Measurements from ENCODE around the gene KAT6B. TPM values are rescaled to one million over a fixed set of nuclear protein-coding genes. Genes with fewer than 3 reads are reported as not detected.

KAT6B gene
- total RNA-seq, 1 donor: 26.3 TPM

DNA sequence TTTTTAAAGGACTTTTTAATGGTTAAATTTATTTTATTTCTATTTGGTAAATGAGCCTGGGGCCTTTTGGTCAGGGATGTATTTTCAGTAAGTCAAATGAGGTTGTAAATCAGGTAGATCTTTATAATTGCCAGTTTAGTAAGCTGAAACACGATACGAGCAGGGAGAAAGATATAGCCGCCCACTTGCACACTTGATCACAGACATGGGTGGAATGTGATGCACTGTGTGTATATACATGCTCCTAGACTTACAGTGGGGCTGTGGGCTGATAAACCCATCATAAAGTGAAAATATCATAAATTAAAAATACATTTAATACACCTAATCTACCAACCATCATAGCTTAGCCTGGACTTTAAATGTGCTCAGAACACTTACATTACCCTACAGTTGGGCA is 165.7 kb downstream of the KAT6B start:
- TF ChIP-seq, protein P1, sequence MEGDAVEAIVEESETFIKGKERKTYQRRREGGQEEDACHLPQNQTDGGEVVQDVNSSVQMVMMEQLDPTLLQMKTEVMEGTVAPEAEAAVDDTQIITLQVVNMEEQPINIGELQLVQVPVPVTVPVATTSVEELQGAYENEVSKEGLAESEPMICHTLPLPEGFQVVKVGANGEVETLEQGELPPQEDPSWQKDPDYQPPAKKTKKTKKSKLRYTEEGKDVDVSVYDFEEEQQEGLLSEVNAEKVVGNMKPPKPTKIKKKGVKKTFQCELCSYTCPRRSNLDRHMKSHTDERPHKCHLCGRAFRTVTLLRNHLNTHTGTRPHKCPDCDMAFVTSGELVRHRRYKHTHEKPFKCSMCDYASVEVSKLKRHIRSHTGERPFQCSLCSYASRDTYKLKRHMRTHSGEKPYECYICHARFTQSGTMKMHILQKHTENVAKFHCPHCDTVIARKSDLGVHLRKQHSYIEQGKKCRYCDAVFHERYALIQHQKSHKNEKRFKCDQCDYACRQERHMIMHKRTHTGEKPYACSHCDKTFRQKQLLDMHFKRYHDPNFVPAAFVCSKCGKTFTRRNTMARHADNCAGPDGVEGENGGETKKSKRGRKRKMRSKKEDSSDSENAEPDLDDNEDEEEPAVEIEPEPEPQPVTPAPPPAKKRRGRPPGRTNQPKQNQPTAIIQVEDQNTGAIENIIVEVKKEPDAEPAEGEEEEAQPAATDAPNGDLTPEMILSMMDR (IDR thresholded peaks at IDR 0.05; ENCODE audit: insufficient read depth, low read depth, low read length): no peak
- no peak for DNase-seq (ENCODE audit: low read depth)
- H3K4me3 ChIP-seq (ENCODE audit: low read depth, low read length): no peak overlapping the region

DNA sequence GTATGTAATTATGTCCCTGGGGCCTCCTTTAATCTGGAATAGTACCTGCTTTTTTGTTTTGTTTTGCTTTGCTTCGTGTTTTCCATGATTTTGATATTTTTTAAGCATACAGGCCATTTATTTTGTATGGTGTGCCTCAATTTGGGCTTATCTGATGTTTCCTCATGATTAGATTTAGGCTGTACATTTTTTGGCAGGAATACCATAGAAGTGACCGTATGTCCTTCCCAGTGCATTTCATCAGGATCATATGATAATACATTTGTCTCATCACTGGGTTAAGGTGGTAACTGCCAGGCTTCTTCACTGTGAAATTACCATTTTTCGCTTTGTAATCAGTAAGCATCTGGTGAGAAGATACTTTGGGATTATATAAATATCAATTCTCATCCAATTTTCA is 167.2 kb downstream of the KAT6B start:
- TF ChIP-seq, protein P1 (IDR thresholded peaks at IDR 0.05; ENCODE audit: insufficient read depth, low read depth, low read length): no peak
- H3K4me3 ChIP-seq (ENCODE audit: low read depth, low read length): no peak overlapping the region
- no peak for DNase-seq (ENCODE audit: low read depth)

DNA sequence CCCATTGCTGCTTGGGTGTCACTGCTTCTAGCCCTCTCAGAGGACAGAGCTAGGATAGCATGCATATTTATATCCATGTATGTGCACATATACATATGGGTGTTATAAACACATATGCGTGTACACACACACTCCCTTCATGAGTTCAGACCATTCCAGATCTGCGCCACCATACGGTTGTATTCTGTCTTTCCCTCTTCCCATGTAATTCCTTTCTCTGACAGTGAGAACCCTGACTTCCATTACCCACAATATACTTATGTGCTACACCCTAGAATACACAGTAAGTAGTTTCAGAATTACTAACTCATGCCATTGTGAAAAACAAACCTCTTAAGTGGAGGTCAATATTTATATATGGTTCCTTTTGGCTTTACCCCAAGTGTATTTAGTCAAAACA is 168.5 kb downstream of the KAT6B start:
- no peak overlapping the region for H3K4me3 ChIP-seq (ENCODE audit: low read depth, low read length)
- TF ChIP-seq, protein P1 (IDR thresholded peaks at IDR 0.05; ENCODE audit: insufficient read depth, low read depth, low read length): no peak
- DNase-seq (ENCODE audit: low read depth): no peak

DNA sequence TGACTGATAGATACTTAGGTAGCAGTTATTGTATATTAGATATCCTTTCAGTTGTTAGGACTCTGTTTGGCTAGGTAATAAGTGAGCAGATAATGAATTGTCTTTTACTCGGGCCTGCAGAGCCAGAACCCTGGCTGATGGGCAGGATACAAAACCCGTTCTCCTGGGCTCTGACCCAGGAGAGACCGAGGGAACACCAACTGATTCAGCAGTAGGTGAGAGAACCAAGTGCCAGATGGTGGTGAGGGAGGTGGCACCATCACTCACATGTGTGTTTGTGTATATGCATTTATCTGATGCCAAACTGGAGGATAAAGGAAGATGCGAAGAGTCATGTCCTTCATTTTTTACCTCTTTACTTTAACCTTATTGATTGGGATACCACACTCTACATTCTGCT is 169.4 kb downstream of the KAT6B start:
- no peak for DNase-seq (ENCODE audit: low read depth)
- H3K4me3 ChIP-seq (ENCODE audit: low read depth, low read length): no peak overlapping the region
- TF ChIP-seq, protein P1 (IDR thresholded peaks at IDR 0.05; ENCODE audit: insufficient read depth, low read depth, low read length): no peak

DNA sequence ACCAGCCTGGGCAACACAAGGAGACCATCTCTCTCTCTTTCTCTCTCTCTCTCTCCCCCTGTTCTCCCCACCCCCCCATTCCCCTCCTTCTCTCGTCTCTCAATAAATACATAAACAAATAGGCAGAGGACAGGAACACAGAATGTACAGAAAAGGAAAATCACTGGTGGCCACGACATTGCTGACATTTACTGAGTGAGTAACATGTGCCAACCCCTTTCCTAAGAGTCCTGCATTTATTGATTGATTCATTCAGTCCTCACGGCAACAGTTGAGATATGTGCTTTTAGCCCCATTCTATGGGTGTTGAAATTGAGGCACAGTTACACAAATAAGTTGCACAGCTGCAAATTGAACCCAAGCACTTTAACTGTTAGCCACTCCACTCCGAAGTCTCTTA is 170.8 kb downstream of the KAT6B start:
- no peak overlapping the region for H3K4me3 ChIP-seq (ENCODE audit: low read depth, low read length)
- TF ChIP-seq, protein P1 (IDR thresholded peaks at IDR 0.05; ENCODE audit: insufficient read depth, low read depth, low read length): no peak
- no peak for DNase-seq (ENCODE audit: low read depth)

DNA sequence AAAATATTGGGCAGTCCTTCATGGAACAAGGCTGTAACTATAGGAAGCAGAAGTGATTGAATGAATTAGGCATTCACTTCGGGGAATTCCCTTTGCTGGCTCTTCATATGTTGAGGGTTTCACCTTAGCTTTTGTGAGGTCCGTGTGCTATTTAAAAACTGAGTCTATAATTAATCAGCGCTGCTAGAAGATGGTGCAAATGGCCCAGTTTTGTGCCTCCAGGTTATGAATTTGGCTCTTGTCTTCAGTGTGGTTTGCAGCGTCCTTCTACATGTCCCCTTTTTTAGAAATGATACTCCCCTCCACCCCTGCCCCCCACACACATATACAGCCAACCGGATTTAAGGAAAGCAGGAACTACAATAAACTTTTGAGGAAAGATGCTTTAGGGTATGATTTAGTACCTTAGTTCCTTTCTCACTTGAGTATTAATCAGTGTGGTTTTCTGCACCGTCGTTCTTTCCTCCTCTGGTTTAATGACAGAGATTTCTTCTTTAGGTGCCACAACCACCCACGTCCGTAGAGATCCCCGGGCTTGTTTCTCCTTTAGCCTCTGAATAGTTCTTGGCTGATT is 174.4 kb downstream of the KAT6B start:
- no peak overlapping the region for H3K4me3 ChIP-seq (ENCODE audit: low read depth, low read length)
- TF ChIP-seq, protein P1 (IDR thresholded peaks at IDR 0.05; ENCODE audit: insufficient read depth, low read depth, low read length): no peak
- DNase-seq (ENCODE audit: low read depth): no peak

DNA sequence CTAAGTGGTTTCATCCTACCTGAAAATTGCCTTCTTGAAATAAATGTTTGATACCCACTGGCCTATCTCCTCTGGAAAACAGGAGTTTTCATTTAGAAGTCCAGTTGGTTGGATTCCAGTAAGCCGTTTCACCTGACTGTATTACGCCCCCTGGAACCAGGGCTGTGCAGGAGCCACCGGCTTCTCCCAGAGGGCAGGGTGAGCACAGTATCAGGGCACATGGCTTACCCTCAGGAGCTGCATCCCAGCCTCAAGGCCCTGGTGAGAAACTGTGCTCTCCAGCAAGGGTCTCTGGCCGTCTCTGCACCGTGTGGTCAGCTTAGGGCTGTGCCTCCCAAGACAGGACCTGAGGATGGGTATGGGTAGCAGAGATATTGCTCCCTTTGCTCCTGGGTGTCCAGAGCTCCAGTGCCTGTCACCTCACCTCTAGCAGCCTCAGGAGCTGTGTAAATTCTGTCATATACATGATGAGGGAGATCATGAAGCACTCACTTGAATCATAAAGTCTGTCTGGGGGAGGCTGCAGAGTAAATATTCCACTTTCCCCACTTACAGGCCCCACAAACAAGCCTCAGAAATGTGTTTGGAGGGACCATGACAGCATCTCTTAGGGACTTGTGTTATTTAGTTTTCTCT is 175.4 kb downstream of the KAT6B start:
- no peak overlapping the region for H3K4me3 ChIP-seq (ENCODE audit: low read depth, low read length)
- no peak for DNase-seq (ENCODE audit: low read depth)

More for the DNA sequence above, 175.4 kb downstream of the KAT6B start:
- TF ChIP-seq, protein P1 (IDR thresholded peaks at IDR 0.05; ENCODE audit: insufficient read depth, low read depth, low read length): no peak
